A673 (cell line): Measurements from ENCODE around the gene AGT. TPM values are rescaled to one million over a fixed set of nuclear protein-coding genes. Genes with fewer than 3 reads are reported as not detected.

ENCODE experiments used
- BruUV-seq: library from RNA; stranded (reverse); fragments of 400-500 nt; replicated peaks from 2 replicates; lab custom pipeline; 2021; lab: Mats Ljungman, UMichigan
- CTCF ChIA-PET: fragments of 300-600 bp; sonication (Branson Sonifier 250); formaldehyde crosslinking; loops from one replicate; lab custom pipeline; 2022; ENCODE audit warnings: antibody characterized with exemption; lab: Charles Lee
- POLR2A ChIA-PET: fragments of 300-600 bp; sonication (Branson Sonifier 250); formaldehyde crosslinking; loops from one replicate; lab custom pipeline; 2022; ENCODE audit warnings: antibody characterized with exemption; ENCODE audit not compliant: low non-redundant PET; lab: Charles Lee
- DNase-seq: peaks from one replicate; pipeline ENCODE4 v3.0.0-alpha.2; 2015; ENCODE audit warnings: low spot score
- H3K27ac ChIP-seq: fragments of 200-600 bp; sonication (generic); 2 replicates; pipeline ENCODE4 v1.5.1; 2016; ENCODE audit warnings: mixed run types, low read depth, mild to moderate bottlenecking, mixed read lengths, antibody characterized with exemption, low read length; ENCODE audit not compliant: poor library complexity, severe bottlenecking
- H3K27me3 ChIP-seq: fragments of 200-600 bp; sonication (generic); replicated peaks from 2 replicates; pipeline ENCODE4 v1.6.1; 2017; ENCODE audit warnings: mixed run types, low read depth, mild to moderate bottlenecking, mixed read lengths, antibody characterized with exemption, low read length; ENCODE audit not compliant: insufficient read depth, poor library complexity
- H3K36me3 ChIP-seq: fragments of 200-600 bp; sonication (generic); 2 replicates; pipeline ENCODE4 v1.6.1; 2016; ENCODE audit warnings: mixed run types, mild to moderate bottlenecking, mixed read lengths, antibody characterized with exemption, low read length; ENCODE audit not compliant: insufficient read depth, poor library complexity, severe bottlenecking
- H3K4me1 ChIP-seq: fragments of 200-600 bp; sonication (generic); 2 replicates; pipeline ENCODE4 v1.6.1; 2017; ENCODE audit warnings: mixed run types, mild to moderate bottlenecking, mixed read lengths, antibody characterized with exemption, low read length; ENCODE audit not compliant: insufficient read depth, poor library complexity, severe bottlenecking
- H3K4me3 ChIP-seq: fragments of 200-600 bp; sonication (generic); 2 replicates; pipeline ENCODE4 v1.5.1; 2016; ENCODE audit warnings: low read depth, mixed run types, mild to moderate bottlenecking, mixed read lengths, low read length; ENCODE audit not compliant: poor library complexity, severe bottlenecking
- H3K9me3 ChIP-seq: fragments of 200-600 bp; sonication (generic); 2 replicates; pipeline ENCODE4 v1.6.1; 2016; ENCODE audit warnings: mixed run types, low read depth, mild to moderate bottlenecking, mixed read lengths, antibody characterized with exemption, low read length; ENCODE audit not compliant: poor library complexity, severe bottlenecking
- CTCF ChIP-seq: fragments of 300-800, 200-600 bp; sonication (generic); conservative IDR thresholded peaks from 2 replicates; pipeline ENCODE4 v1.5.1; 2017; ENCODE audit warnings: low read depth, mild to moderate bottlenecking, antibody characterized with exemption, low read length, moderate library complexity, mixed read lengths
- EZH2 ChIP-seq: fragments of 200-600 bp; sonication (generic); IDR thresholded peaks from 2 replicates; pipeline ENCODE4 v1.6.1; 2017; ENCODE audit warnings: borderline replicate concordance, low read depth, mild to moderate bottlenecking, mixed read lengths, antibody characterized with exemption, low read length; ENCODE audit not compliant: poor library complexity, severe bottlenecking
- intact Hi-C: fragments of 100-400 bp; cut with micrococcal nuclease; formaldehyde crosslinking; loops from one replicate; pipeline ENCODE4 v1.10.0; 2022; ENCODE audit not compliant: unreplicated experiment
- total RNA-seq: library from RNA; stranded (reverse); gene quantifications from 2 replicates; pipeline ENCODE4 v1.2.3, GENCODE V29; 2021

AGT gene
- total RNA-seq, 1 experiment from 2014 or later = not detected

- BruUV-seq = no TSS peak
- TF ChIP-seq CTCF (no peak), EZH2 (no peak)
- no peak overlapping the region for H3K27ac ChIP-seq
- ChIA-PET CTCF (no interaction called here), POLR2A (no interaction called here)
- H3K9me3 ChIP-seq = no peaks in the 10 kb centered on the region
- intact Hi-C loops = no loop called here
- H3K36me3 ChIP-seq = no peaks in the 10 kb centered on the region
- H3K4me1 ChIP-seq = peaks cover 2% of the 10 kb centered on the region
- no peak for DNase-seq
- H3K27me3 ChIP-seq = no peaks in the 10 kb centered on the region
- no peak overlapping the region for H3K4me3 ChIP-seq
Measured at GRCh38 chr1:230754796-230755195, 40.9 kb upstream of the AGT start.

GRCh38 chr1:230753586-230754251 is 39.8 kb upstream of the AGT start:
- CTCF ChIA-PET = no interaction called here

GRCh38 chr1:230753191-230753585 is 39.3 kb upstream of the AGT start:
- H3K27me3 ChIP-seq = no peaks in the 10 kb centered on the region
- H3K4me1 ChIP-seq = peaks cover 9% of the 10 kb centered on the region
- intact Hi-C loops = no loop called here
- H3K9me3 ChIP-seq = no peaks in the 10 kb centered on the region
- CTCF ChIA-PET = no interaction called here
- POLR2A ChIA-PET = no interaction called here
- H3K36me3 ChIP-seq = no peaks in the 10 kb centered on the region
- TF ChIP-seq EZH2 (no peak), CTCF (no peak)
- no TSS peak for BruUV-seq
- no peak for DNase-seq
- H3K4me3 ChIP-seq = no peak overlapping the region
- H3K27ac ChIP-seq = no peak overlapping the region

More at GRCh38 chr1:230753586-230754251, 39.8 kb upstream of the AGT start:
- TF ChIP-seq CTCF = no peak
- intact Hi-C loops = no loop called here
- no peak overlapping the region for H3K27ac ChIP-seq
- peaks cover 9% of the 10 kb centered on the region for H3K4me1 ChIP-seq
- no peaks in the 10 kb centered on the region for H3K9me3 ChIP-seq
- DNase-seq = peak; percentile 68
- POLR2A ChIA-PET = no interaction called here
- H3K27me3 ChIP-seq = no peaks in the 10 kb centered on the region
- H3K4me3 ChIP-seq = no peak overlapping the region
- no peaks in the 10 kb centered on the region for H3K36me3 ChIP-seq
- no TSS peak for BruUV-seq
